ENCODE results near the gene MOB3B. TPM values are rescaled to one million over a fixed set of nuclear protein-coding genes. Genes with fewer than 3 reads are reported as not detected.

The MOB3B gene
- total RNA-seq, 1 experiment from 2014 or later: 2.6 TPM

DNA sequence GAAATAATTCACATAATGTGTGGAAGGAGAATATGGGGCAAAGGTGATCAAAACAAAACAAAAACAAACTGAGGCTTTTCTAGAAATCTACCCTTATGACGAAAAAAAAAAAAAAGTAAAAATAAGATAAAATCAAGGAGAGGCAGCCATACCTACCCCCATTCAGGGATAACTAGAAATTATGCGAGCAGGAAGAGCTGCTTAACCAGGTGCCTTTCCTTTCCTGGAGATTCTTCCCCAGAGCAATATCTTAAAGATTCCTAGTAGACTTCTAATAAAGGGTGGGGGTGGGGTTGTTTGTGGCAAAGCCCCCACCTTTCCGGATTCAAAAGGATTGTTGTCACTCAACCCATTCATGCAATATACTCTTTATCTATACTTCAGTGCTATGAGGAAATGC lies 117.5 kb downstream of the MOB3B start:
- TF ChIP-seq EZH2phosphoT487 (IDR thresholded peaks at IDR 0.05; ENCODE audit: borderline replicate concordance, low read length) (no peak), EZH2 (IDR thresholded peaks at IDR 0.05; ENCODE audit: low read length, unreplicated experiment) (no peak)
- TF ChIP-seq, protein P1, sequence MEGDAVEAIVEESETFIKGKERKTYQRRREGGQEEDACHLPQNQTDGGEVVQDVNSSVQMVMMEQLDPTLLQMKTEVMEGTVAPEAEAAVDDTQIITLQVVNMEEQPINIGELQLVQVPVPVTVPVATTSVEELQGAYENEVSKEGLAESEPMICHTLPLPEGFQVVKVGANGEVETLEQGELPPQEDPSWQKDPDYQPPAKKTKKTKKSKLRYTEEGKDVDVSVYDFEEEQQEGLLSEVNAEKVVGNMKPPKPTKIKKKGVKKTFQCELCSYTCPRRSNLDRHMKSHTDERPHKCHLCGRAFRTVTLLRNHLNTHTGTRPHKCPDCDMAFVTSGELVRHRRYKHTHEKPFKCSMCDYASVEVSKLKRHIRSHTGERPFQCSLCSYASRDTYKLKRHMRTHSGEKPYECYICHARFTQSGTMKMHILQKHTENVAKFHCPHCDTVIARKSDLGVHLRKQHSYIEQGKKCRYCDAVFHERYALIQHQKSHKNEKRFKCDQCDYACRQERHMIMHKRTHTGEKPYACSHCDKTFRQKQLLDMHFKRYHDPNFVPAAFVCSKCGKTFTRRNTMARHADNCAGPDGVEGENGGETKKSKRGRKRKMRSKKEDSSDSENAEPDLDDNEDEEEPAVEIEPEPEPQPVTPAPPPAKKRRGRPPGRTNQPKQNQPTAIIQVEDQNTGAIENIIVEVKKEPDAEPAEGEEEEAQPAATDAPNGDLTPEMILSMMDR (conservative IDR thresholded peaks at IDR 0.05; ENCODE audit: low read depth, low read length): no peak
- intact Hi-C loops (cut with micrococcal nuclease): no loop called here
- Histone ChIP-seq H3K4me2 (ENCODE audit: low read length) (no peak overlapping the region), H3K9me3 (ENCODE audit: low read length) (no peaks in the 10 kb centered on the region), H3K4me3 (ENCODE audit: low read length) (no peak overlapping the region), H3F3A (ENCODE audit: low read length, unreplicated experiment) (no peaks in the 10 kb centered on the region), H4K20me1 (ENCODE audit: low read length) (no peaks in the 10 kb centered on the region), H3K79me2 (ENCODE audit: low read length) (no peaks in the 10 kb centered on the region), H3K4me1 (ENCODE audit: insufficient read depth, low read length) (peaks cover 17% of the 10 kb centered on the region), H3K9me2 (replicated peaks; ENCODE audit: low read length) (no peaks in the 10 kb centered on the region), H2AFZ (ENCODE audit: low read length) (no peak overlapping the region), H3K27ac (ENCODE audit: low read length) (no peak overlapping the region), H3K9ac (ENCODE audit: low read length) (no peak overlapping the region), H3K27me3 (ENCODE audit: low read length) (no peaks in the 10 kb centered on the region), H3K36me3 (ENCODE audit: low read depth, low read length) (no peaks in the 10 kb centered on the region)
- BruUV-seq (replicated peaks): no TSS peak
- ChIA-PET POLR2A (ENCODE audit: unreplicated experiment) (no interaction called here), CTCF (no interaction called here)
- no peak for DNase-seq
- ATAC-seq: no peak

DNA sequence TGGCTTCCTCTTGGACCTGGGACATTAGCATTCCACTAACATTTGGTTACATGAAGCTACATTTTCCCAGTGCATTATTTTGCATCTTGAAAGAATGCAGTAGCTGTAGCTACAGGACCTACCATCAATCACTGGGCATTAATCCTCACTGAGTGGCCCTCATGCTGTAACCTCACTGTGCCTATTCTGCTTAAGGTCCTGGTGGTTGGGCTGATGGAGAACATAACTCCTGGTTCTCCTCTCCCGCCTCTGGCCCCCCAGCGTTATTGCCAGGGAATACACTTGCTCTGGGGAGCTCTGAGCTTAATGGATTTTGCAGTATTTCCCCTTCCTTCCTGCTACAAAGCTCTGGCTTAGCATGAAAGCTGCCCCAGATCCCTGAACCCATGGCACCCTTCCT lies 121.1 kb downstream of the MOB3B start:
- Histone ChIP-seq H2AFZ (ENCODE audit: low read length) (peak overlapping the region; percentile 35; the same call in 1 of the 2 replicates), H3K4me3 (ENCODE audit: low read length) (no peak overlapping the region), H3K4me2 (ENCODE audit: low read length) (peak overlapping the region; percentile 60), H3F3A (ENCODE audit: low read length, unreplicated experiment) (no peaks in the 10 kb centered on the region), H3K9me2 (replicated peaks; ENCODE audit: low read length) (no peaks in the 10 kb centered on the region), H3K27me3 (ENCODE audit: low read length) (no peaks in the 10 kb centered on the region), H3K9ac (ENCODE audit: low read length) (no peak overlapping the region), H4K20me1 (ENCODE audit: low read length) (no peaks in the 10 kb centered on the region), H3K4me1 (ENCODE audit: insufficient read depth, low read length) (peaks cover 17% of the 10 kb centered on the region), H3K27ac (ENCODE audit: low read length) (peak overlapping the region; percentile 64), H3K36me3 (ENCODE audit: low read depth, low read length) (no peaks in the 10 kb centered on the region), H3K9me3 (ENCODE audit: low read length) (no peaks in the 10 kb centered on the region), H3K79me2 (ENCODE audit: low read length) (no peaks in the 10 kb centered on the region)
- ATAC-seq: 0 out of 2 replicates have a peak, but pooled peaks have one; percentile 31
- no peak for DNase-seq
- intact Hi-C loops (cut with micrococcal nuclease): no loop called here
- TF ChIP-seq, protein P1 (conservative IDR thresholded peaks at IDR 0.05; ENCODE audit: low read depth, low read length): no peak
- TF ChIP-seq EZH2 (IDR thresholded peaks at IDR 0.05; ENCODE audit: low read length, unreplicated experiment) (no peak), EZH2phosphoT487 (IDR thresholded peaks at IDR 0.05; ENCODE audit: borderline replicate concordance, low read length) (no peak)
- no TSS peak for BruUV-seq (replicated peaks)
- CTCF ChIA-PET: no interaction called here
- POLR2A ChIA-PET (ENCODE audit: unreplicated experiment): no interaction called here

DNA sequence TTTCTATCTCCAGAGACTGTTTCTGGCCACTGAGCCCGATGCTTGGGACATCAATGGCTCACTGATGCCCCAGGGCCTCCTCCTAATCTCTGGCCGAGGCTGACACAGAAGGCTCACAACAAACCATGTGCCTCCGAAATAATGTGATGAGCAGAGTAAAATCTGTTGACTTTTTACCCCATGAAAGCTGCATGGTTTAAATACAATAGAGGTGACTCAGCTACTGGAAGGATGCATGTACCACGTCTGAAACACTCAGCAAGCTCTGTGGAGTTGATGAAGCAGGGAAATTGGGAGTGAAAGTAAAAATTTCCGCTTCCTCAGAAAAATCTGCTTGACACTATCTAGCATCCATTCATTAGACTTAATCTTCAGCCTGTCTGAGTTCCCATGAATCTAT lies 121.6 kb downstream of the MOB3B start:
- POLR2A ChIA-PET (ENCODE audit: unreplicated experiment): no interaction called here
- TF ChIP-seq EZH2 (IDR thresholded peaks at IDR 0.05; ENCODE audit: low read length, unreplicated experiment): no peak
- TF ChIP-seq, protein P1 (conservative IDR thresholded peaks at IDR 0.05; ENCODE audit: low read depth, low read length): no peak
- TF ChIP-seq EZH2phosphoT487 (IDR thresholded peaks at IDR 0.05; ENCODE audit: borderline replicate concordance, low read length): no peak

More for the DNA sequence above, 121.6 kb downstream of the MOB3B start:
- ATAC-seq (peak; percentile 95), DNase-seq (peak; percentile 79)
- H3K4me3 ChIP-seq (ENCODE audit: low read length): no peak overlapping the region
- no peaks in the 10 kb centered on the region for H3K27me3 ChIP-seq (ENCODE audit: low read length)
- H3K4me1 ChIP-seq (ENCODE audit: insufficient read depth, low read length): peaks cover 17% of the 10 kb centered on the region
- no TSS peak for BruUV-seq (replicated peaks)
- no peaks in the 10 kb centered on the region for H3F3A ChIP-seq (ENCODE audit: low read length, unreplicated experiment)
- intact Hi-C loops (cut with micrococcal nuclease): no loop called here
- H3K79me2 ChIP-seq (ENCODE audit: low read length): no peaks in the 10 kb centered on the region
- H3K9ac ChIP-seq (ENCODE audit: low read length): no peak overlapping the region
- peak overlapping the region; percentile 35; the same call in 1 of the 2 replicates for H2AFZ ChIP-seq (ENCODE audit: low read length)
- no peaks in the 10 kb centered on the region for H3K36me3 ChIP-seq (ENCODE audit: low read depth, low read length)
- CTCF ChIA-PET: no interaction called here
- H3K9me3 ChIP-seq (ENCODE audit: low read length): no peaks in the 10 kb centered on the region
- H3K9me2 ChIP-seq (replicated peaks; ENCODE audit: low read length): no peaks in the 10 kb centered on the region
- no peaks in the 10 kb centered on the region for H4K20me1 ChIP-seq (ENCODE audit: low read length)
- H3K4me2 ChIP-seq (ENCODE audit: low read length): peak overlapping the region; percentile 60
- H3K27ac ChIP-seq (ENCODE audit: low read length): peak overlapping the region; percentile 64

All from PC-3 (cell line).